CD14-positive monocyte (primary cell): ENCODE results near the gene GPR55. TPM values are rescaled to one million over a fixed set of nuclear protein-coding genes. Genes with fewer than 3 reads are reported as not detected.
A peak's percentile ranks its signal among the peaks of the same experiment; 100 is the strongest.

Experiments
- DNase-seq, 3 donors: peaks; one replicate each; pipeline ENCODE4 v3.0.0-alpha.2; 2011 to 2022
- H2AFZ ChIP-seq: 2 replicates; pipeline ENCODE4 v1.6.0; 2012; ENCODE audit warnings: mild to moderate bottlenecking, low read depth, low read length, inconsistent platforms; ENCODE audit not compliant: insufficient read depth, poor library complexity, severe bottlenecking
- H3K27ac ChIP-seq, 2 donors: 1 replicate in 1 of 2; 2 replicates in 1 of 2; pipeline ENCODE4 v1.5.1; 2012 to 2013; ENCODE audit warnings: low read length in 2 of 2, control low read depth in 1 of 2, inconsistent platforms in 1 of 2, low read depth in 1 of 2, mild to moderate bottlenecking in 1 of 2
- H3K27me3 ChIP-seq, 2 donors: one replicate each; pipeline versions ENCODE4 v1.6.0 to v1.6.1; 2011 to 2013; ENCODE audit warnings: low read length in 2 of 2; ENCODE audit not compliant: control insufficient read depth in 2 of 2, insufficient read depth in 2 of 2
- H3K36me3 ChIP-seq, 2 donors: replicated peaks in 1 of 2; 1 replicate in 1 of 2; 2 replicates in 1 of 2; pipeline versions ENCODE4 v1.5.1 to v1.6.1; 2012 to 2013; ENCODE audit warnings: low read length in 2 of 2, control low read depth in 1 of 2, inconsistent platforms in 1 of 2, mild to moderate bottlenecking in 1 of 2; ENCODE audit not compliant: insufficient read depth in 2 of 2, control insufficient read depth in 1 of 2
- H3K4me1 ChIP-seq, 2 donors: 1 replicate in 1 of 2; 2 replicates in 1 of 2; pipeline versions ENCODE4 v1.5.1 to v1.6.1; 2012 to 2013; ENCODE audit warnings: low read length in 2 of 2, control low read depth in 1 of 2, inconsistent platforms in 1 of 2, mild to moderate bottlenecking in 1 of 2, moderate library complexity in 1 of 2; ENCODE audit not compliant: insufficient read depth in 2 of 2, control insufficient read depth in 1 of 2
- H3K4me2 ChIP-seq: replicated peaks from 2 replicates; pipeline ENCODE3; 2012; ENCODE audit warnings: low read length, moderate library complexity, mild to moderate bottlenecking; ENCODE audit not compliant: poor library complexity, severe bottlenecking; ENCODE audit errors: extremely low read depth
- H3K4me3 ChIP-seq, 3 experiments: fragments of 200-600 bp in 1 of 3; sonication (generic) in 1 of 3; replicated peaks in 1 of 3; 1 replicate in 2 of 3; 2 replicates in 1 of 3; pipeline ENCODE4 v1.5.1; 2011 to 2013; ENCODE audit warnings: low read length in 3 of 3, mild to moderate bottlenecking in 3 of 3, control low read depth in 2 of 3, low read depth in 2 of 3, inconsistent platforms in 1 of 3, moderate library complexity in 1 of 3
- H3K79me2 ChIP-seq: 2 replicates; pipeline ENCODE4 v1.6.0; 2012; ENCODE audit warnings: mild to moderate bottlenecking, control low read depth, inconsistent platforms, low read length, moderate library complexity; ENCODE audit not compliant: insufficient read depth
- H3K9ac ChIP-seq: 2 replicates; pipeline ENCODE4 v1.6.0; 2017; ENCODE audit warnings: low read length, mild to moderate bottlenecking; ENCODE audit not compliant: insufficient read depth, poor library complexity, severe bottlenecking
- H3K9me3 ChIP-seq, 2 donors: replicated peaks in 1 of 2; 1 replicate in 1 of 2; 2 replicates in 1 of 2; pipeline versions ENCODE4 v1.5.1 to v1.6.1; 2012 to 2013; ENCODE audit warnings: low read length in 2 of 2, control low read depth in 1 of 2; ENCODE audit not compliant: control insufficient read depth in 1 of 2, insufficient read depth in 1 of 2
- H4K20me1 ChIP-seq: 2 replicates; pipeline ENCODE4 v1.6.0; 2012; ENCODE audit warnings: mild to moderate bottlenecking, low read length, control low read depth, moderate library complexity; ENCODE audit not compliant: insufficient read depth
- H3K27ac Mint-ChIP-seq, 7 donors: one replicate each; pipeline ENCODE4 v1.8.0; 2020; ENCODE audit warnings: mild to moderate bottlenecking in 7 of 7, mixed read lengths in 7 of 7, moderate library complexity in 6 of 7, inconsistent platforms in 2 of 7
- H3K27me3 Mint-ChIP-seq, 3 donors: one replicate each; pipeline ENCODE4 v1.8.0; 2021 to 2022; ENCODE audit warnings: low read depth in 3 of 3, mild to moderate bottlenecking in 3 of 3, mixed read lengths in 3 of 3, moderate library complexity in 3 of 3, inconsistent platforms in 1 of 3
- H3K36me3 Mint-ChIP-seq, 2 donors: one replicate each; pipeline ENCODE4 v1.8.0; 2020; ENCODE audit warnings: mixed read lengths in 2 of 2, inconsistent platforms in 1 of 2, mild to moderate bottlenecking in 1 of 2
- H3K4me1 Mint-ChIP-seq: one replicate; pipeline ENCODE4 v1.8.0; 2020; ENCODE audit warnings: mild to moderate bottlenecking, mixed read lengths
- H3K4me3 Mint-ChIP-seq, 2 donors: one replicate each; pipeline ENCODE4 v1.8.0; 2020; ENCODE audit warnings: mild to moderate bottlenecking in 2 of 2, mixed read lengths in 2 of 2, moderate library complexity in 1 of 2
- H3K9me3 Mint-ChIP-seq, 7 donors: one replicate each; pipeline ENCODE4 v1.8.0; 2020 to 2022; ENCODE audit warnings: mixed read lengths in 7 of 7, mild to moderate bottlenecking in 6 of 7, moderate library complexity in 6 of 7, inconsistent platforms in 2 of 7
- WGBS: methylation state at CpG from one replicate; pipeline ENCODE4 v1.1.5; 2013; ENCODE audit warnings: missing lambda C conversion rate; ENCODE audit not compliant: insufficient coverage; 5-methylcytosine and 5-hydroxymethylcytosine counted together
- intact Hi-C, 2 donors: fragments of 100-400 bp; cut with micrococcal nuclease; formaldehyde crosslinking; loops; one replicate each; pipeline versions ENCODE4 v1.15.0 to v1.15.1; 2023
- polyA plus RNA-seq, 3 donors: library from polyadenylated mRNA; depleted of rRNA in 1 of 3; unstranded in 2 of 3; stranded (reverse) in 1 of 3; fragments of 300-500 nt in 2 of 3; fragments of >200 nt in 1 of 3; fragmentation: Illumina TruSeq in 2 of 3; gene quantifications; 1 replicate in 2 of 3; 2 replicates in 1 of 3; pipeline ENCODE4 v1.2.3, GENCODE V29; 2012 to 2021
- TF ChIP-seq, protein P1 (sequence below): fragments of 200-600 bp; IDR thresholded peaks from one replicate; pipeline ENCODE4 v1.8.0; 2022; ENCODE audit warnings: antibody characterized with exemption, mild to moderate bottlenecking

GPR55 gene
- polyA plus RNA-seq, 3 donors = 0.11 to 0.12 TPM; not detected in 1

DNA sequence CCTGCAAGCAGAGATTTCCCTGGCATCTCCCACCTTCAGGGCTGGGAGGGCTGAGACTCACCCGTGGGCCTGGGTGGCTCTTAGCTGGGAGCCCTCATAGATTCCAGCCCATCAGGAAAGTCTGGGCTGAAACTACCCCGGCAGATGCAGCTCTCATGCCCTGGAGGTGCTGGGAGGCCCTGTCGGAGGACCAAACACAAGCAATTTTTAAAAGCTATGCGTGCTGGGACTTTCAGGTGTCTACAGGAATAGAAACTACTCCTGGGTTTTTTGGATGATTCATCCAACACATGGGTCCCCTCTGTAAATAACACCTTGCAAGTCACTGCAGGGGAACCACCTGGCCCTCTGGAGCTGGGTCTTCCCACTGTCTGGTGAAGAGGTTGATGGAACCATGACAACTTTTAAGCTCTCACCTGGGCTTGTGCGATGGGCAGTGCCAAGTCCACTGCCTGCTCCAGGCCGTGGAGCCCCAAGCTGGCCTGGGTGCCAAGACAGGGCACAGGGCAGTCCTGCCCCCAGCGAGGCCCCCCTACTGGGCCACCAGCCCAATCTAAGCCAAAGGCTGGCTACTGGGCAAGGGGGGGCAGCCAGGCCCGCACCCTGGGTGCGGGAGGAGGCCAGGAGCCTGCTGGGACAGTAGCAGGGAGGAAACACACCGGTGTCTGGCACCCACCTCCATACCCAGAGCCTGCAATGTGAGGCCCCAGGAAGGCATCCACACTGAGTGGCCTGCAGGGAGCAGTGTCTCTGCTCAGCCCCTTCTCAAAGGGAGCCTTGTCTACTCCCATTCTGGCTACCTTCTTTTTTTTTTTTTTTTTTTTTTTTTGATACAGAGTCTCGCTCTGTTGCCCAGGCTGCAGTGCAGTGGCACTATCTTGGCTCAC, 1.1 kb upstream of the GPR55 start:
- Histone ChIP-seq H3K27ac (peak overlapping the region; percentile 87 to 91), H3K27me3 (no peaks in the 10 kb centered on the region), H4K20me1 (no peaks in the 10 kb centered on the region), H3K36me3 (no peaks in the 10 kb centered on the region), H3K79me2 (no peaks in the 10 kb centered on the region), H3K4me2 (no peak overlapping the region), H3K4me1 (peaks cover 22 to 24% of the 10 kb centered on the region in 2 donors), H3K9me3 (no peaks in the 10 kb centered on the region), H3K4me3 (no peak overlapping the region), H2AFZ (peak overlapping the region; percentile 63), H3K9ac (no peak overlapping the region)
- 97% methylated on average over 6 of the region's 11 CpGs for WGBS
- Mint-ChIP-seq H3K27ac (peak overlapping the region in 1 of 7 donors; percentile 92), H3K27me3 (peaks cover 1 to 5% (median 4%) of the 10 kb centered on the region in 3 donors), H3K9me3 (peaks cover 0 to 4% (median 0%) of the 10 kb centered on the region in 7 donors), H3K4me3 (no peak overlapping the region), H3K4me1 (peaks cover 30% of the 10 kb centered on the region), H3K36me3 (no peaks in the 10 kb centered on the region)
- intact Hi-C loops = no loop called here
- DNase-seq = peak in 1 of 3 donors; percentile 44
- TF ChIP-seq, protein P1, sequence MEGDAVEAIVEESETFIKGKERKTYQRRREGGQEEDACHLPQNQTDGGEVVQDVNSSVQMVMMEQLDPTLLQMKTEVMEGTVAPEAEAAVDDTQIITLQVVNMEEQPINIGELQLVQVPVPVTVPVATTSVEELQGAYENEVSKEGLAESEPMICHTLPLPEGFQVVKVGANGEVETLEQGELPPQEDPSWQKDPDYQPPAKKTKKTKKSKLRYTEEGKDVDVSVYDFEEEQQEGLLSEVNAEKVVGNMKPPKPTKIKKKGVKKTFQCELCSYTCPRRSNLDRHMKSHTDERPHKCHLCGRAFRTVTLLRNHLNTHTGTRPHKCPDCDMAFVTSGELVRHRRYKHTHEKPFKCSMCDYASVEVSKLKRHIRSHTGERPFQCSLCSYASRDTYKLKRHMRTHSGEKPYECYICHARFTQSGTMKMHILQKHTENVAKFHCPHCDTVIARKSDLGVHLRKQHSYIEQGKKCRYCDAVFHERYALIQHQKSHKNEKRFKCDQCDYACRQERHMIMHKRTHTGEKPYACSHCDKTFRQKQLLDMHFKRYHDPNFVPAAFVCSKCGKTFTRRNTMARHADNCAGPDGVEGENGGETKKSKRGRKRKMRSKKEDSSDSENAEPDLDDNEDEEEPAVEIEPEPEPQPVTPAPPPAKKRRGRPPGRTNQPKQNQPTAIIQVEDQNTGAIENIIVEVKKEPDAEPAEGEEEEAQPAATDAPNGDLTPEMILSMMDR = no peak

DNA sequence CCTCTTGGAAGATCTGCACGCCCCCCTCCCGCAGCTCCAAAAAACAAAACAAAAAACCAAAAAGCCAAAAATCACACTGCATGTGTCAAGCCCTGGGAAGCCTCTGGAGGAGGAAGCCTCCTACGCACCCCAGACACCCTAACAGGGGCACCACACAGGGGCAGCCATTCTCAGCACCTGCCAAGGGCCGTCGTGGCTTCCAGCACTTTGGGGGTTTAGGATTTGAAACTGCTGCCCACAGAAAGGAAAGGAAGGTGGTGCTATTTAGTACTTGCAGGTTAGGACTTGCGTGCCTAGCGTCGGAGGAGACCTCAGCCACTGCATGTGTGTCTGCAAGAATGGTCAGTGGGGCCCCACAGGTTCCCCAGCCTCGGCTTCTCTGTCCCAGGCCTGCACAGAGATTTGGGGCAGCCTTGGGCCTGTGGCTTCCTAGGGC, 419 bp upstream of the GPR55 start:
- Histone ChIP-seq H2AFZ (peak overlapping the region; percentile 63), H3K27me3 (no peaks in the 10 kb centered on the region), H3K79me2 (no peaks in the 10 kb centered on the region), H3K27ac (peak overlapping the region; percentile 87 to 91), H3K4me3 (peak overlapping the region in 1 of 3 experiments; percentile 67), H4K20me1 (no peaks in the 10 kb centered on the region), H3K4me2 (peak overlapping the region; percentile 72), H3K9ac (peak overlapping the region; percentile 67), H3K4me1 (peaks cover 22 to 24% of the 10 kb centered on the region in 2 donors), H3K36me3 (no peaks in the 10 kb centered on the region), H3K9me3 (no peaks in the 10 kb centered on the region)
- Mint-ChIP-seq H3K36me3 (no peaks in the 10 kb centered on the region), H3K9me3 (peaks cover 0 to 4% (median 0%) of the 10 kb centered on the region in 7 donors), H3K27me3 (peaks cover 1 to 5% (median 4%) of the 10 kb centered on the region in 3 donors), H3K4me3 (peak overlapping the region; percentile 72 to 89), H3K27ac (peak overlapping the region; percentile 80 to 98 (median 95)), H3K4me1 (peaks cover 26% of the 10 kb centered on the region)
- intact Hi-C loops = no loop called here
- TF ChIP-seq, protein P1 = no peak
- WGBS = 56% methylated on average over 7 of the region's 9 CpGs
- DNase-seq = peak in 1 of 3 donors; percentile 4
